Measurements from ENCODE around the gene MEOX1.

- TF ChIP-seq CTCF (IDR thresholded peaks at IDR 0.05) (no peak), EP300 (IDR thresholded peaks at IDR 0.05) (no peak)
These were observed 12.8 kb downstream of the MEOX1 start for GRCh38 chr17:43648916-43649315.
